HG02943 (cell line): ENCODE data around the gene SVOP.

Source experiments
- ATAC-seq: cut with Tn5 transposase; IDR thresholded peaks from one replicate; pipeline ENCODE4 v1.9.1; 2021; ENCODE audit warnings: mild to moderate bottlenecking, low read depth, moderate library complexity; ENCODE audit not compliant: unreplicated experiment

SVOP gene

GRCh38 chr12:108980831-108981618 is 39.8 kb downstream of the SVOP start:
- no peak for ATAC-seq

- ATAC-seq, result no peak
Observed at GRCh38 chr12:108977360-108977759, 43.5 kb downstream of the SVOP start.

- no peak for ATAC-seq
Observed at GRCh38 chr12:108975024-108975593, 45.8 kb downstream of the SVOP start.

GRCh38 chr12:108973629-108974152 is 47.2 kb downstream of the SVOP start:
- no peak for ATAC-seq

- no peak for ATAC-seq
Observed at GRCh38 chr12:108972358-108972757, 48.5 kb downstream of the SVOP start.

GRCh38 chr12:108969622-108970021 is 51.2 kb downstream of the SVOP start:
- ATAC-seq, result no peak

GRCh38 chr12:108967869-108968540 is 52.9 kb downstream of the SVOP start:
- ATAC-seq, result no peak

GRCh38 chr12:108966378-108967151 is 54.3 kb downstream of the SVOP start:
- no peak for ATAC-seq

- ATAC-seq, result no peak
Observed at GRCh38 chr12:108965886-108966285, 55.0 kb downstream of the SVOP start.

- ATAC-seq, result no peak
Observed at GRCh38 chr12:108964371-108965352, 56.2 kb downstream of the SVOP start.

- ATAC-seq, result no peak
Observed at GRCh38 chr12:108962256-108962655, 58.6 kb downstream of the SVOP start.

GRCh38 chr12:108959748-108960655 is 60.9 kb downstream of the SVOP start:
- no peak for ATAC-seq

GRCh38 chr12:108955225-108955835 is 65.5 kb downstream of the SVOP start:
- ATAC-seq, result no peak

GRCh38 chr12:108950991-108951739 is 69.7 kb downstream of the SVOP start:
- ATAC-seq, result no peak

- no peak for ATAC-seq
Observed at GRCh38 chr12:108949976-108950375, 70.9 kb downstream of the SVOP start.

- no peak for ATAC-seq
Observed at GRCh38 chr12:108948367-108948766, 72.5 kb downstream of the SVOP start.

GRCh38 chr12:108947097-108947496 is 73.8 kb downstream of the SVOP start:
- no peak for ATAC-seq
